HEK293 (cell line): ENCODE measurements around the gene IER2.
A peak's percentile ranks its signal among the peaks of the same experiment; 100 is the strongest.

Experiments used
- HOXC10 ChIP-seq: sonication (generic); formaldehyde crosslinking; IDR thresholded peaks from 2 replicates; pipeline ENCODE4 v1.8.1; 2023; ENCODE audit warnings: mild to moderate bottlenecking, missing genetic modification reagents
- HOXD13 ChIP-seq: sonication (generic); formaldehyde crosslinking; IDR thresholded peaks from 2 replicates; pipeline ENCODE4 v1.8.0; 2022; ENCODE audit warnings: missing genetic modification reagents, borderline replicate concordance
- OVOL3 ChIP-seq: fragments of 450-650 bp; formaldehyde crosslinking; IDR thresholded peaks from 2 replicates; pipeline ENCODE4 v1.5.1; 2016; ENCODE audit warnings: missing biosample characterization, missing genetic modification characterization
- SP3 ChIP-seq: fragments of 450-650 bp; formaldehyde crosslinking; IDR thresholded peaks from 2 replicates; pipeline ENCODE4 v1.5.1; 2016; ENCODE audit warnings: missing biosample characterization, missing genetic modification characterization
- TRIM28 ChIP-seq: IDR thresholded peaks from 2 replicates; pipeline ENCODE4 v1.6.1; 2011; ENCODE audit warnings: low read length, control low read depth, borderline replicate concordance
- ZEB2 ChIP-seq: fragments of 450-650 bp; formaldehyde crosslinking; IDR thresholded peaks from 2 replicates; pipeline ENCODE4 v1.5.1; 2016; ENCODE audit warnings: missing biosample characterization, missing genetic modification characterization
- ZFHX2 ChIP-seq: fragments of 450-650 bp; formaldehyde crosslinking; conservative IDR thresholded peaks from 2 replicates; pipeline ENCODE4 v1.5.1; 2016; ENCODE audit warnings: missing biosample characterization, missing genetic modification characterization
- ZIC2 ChIP-seq: fragments of 450-650 bp; formaldehyde crosslinking; IDR thresholded peaks from 2 replicates; pipeline ENCODE4 v1.5.1; 2016; ENCODE audit warnings: missing biosample characterization, missing genetic modification characterization
- ZNF112 ChIP-seq: fragments of 450-650 bp; formaldehyde crosslinking; IDR thresholded peaks from 2 replicates; pipeline ENCODE4 v1.5.0; 2017; ENCODE audit warnings: missing biosample characterization, missing genetic modification characterization
- ZNF114 ChIP-seq: fragments of 450-650 bp; formaldehyde crosslinking; IDR thresholded peaks from 2 replicates; pipeline ENCODE4 v1.5.0; 2017; ENCODE audit warnings: missing biosample characterization, missing genetic modification characterization
- ZNF174 ChIP-seq: fragments of 450-650 bp; formaldehyde crosslinking; IDR thresholded peaks from 2 replicates; pipeline ENCODE4 v1.5.0; 2017; ENCODE audit warnings: missing biosample characterization, mild to moderate bottlenecking, missing genetic modification characterization
- ZNF175 ChIP-seq: fragments of 450-650 bp; formaldehyde crosslinking; IDR thresholded peaks from 2 replicates; pipeline ENCODE4 v1.5.1; 2016; ENCODE audit warnings: missing biosample characterization, missing genetic modification characterization
- ZNF2 ChIP-seq: fragments of 450-650 bp; formaldehyde crosslinking; IDR thresholded peaks from 2 replicates; pipeline ENCODE4 v1.5.1; 2016; ENCODE audit warnings: missing biosample characterization, missing genetic modification characterization
- ZNF24 ChIP-seq: fragments of 450-650 bp; formaldehyde crosslinking; IDR thresholded peaks from 2 replicates; pipeline ENCODE4 v1.5.1; 2016; ENCODE audit warnings: missing biosample characterization, missing genetic modification characterization
- ZNF274 ChIP-seq, 2 experiments: fragments of 200-500 bp in 1 of 2; fragments of 450-650 bp in 1 of 2; sonication (Bioruptor generic) in 1 of 2; formaldehyde crosslinking in 1 of 2; IDR thresholded peaks; 2 replicates each; pipeline versions ENCODE4 v1.5.1 to v1.6.1; 2014 to 2016; ENCODE audit warnings: borderline replicate concordance in 1 of 2, inconsistent platforms in 1 of 2, low read length in 1 of 2, missing biosample characterization in 1 of 2, missing genetic modification characterization in 1 of 2
- ZNF404 ChIP-seq: fragments of 450-650 bp; formaldehyde crosslinking; IDR thresholded peaks from 2 replicates; pipeline ENCODE4 v1.5.1; 2017; ENCODE audit warnings: missing biosample characterization, missing genetic modification characterization
- ZNF549 ChIP-seq: fragments of 450-650 bp; IDR thresholded peaks from 2 replicates; pipeline ENCODE4 v1.5.1; 2018; ENCODE audit warnings: missing biosample characterization, missing genetic modification characterization, mild to moderate bottlenecking, inconsistent platforms, moderate library complexity
- ZNF560 ChIP-seq: fragments of 450-650 bp; formaldehyde crosslinking; IDR thresholded peaks from 2 replicates; pipeline ENCODE4 v1.5.1; 2017; ENCODE audit warnings: missing biosample characterization, missing genetic modification characterization, borderline replicate concordance
- ZNF621 ChIP-seq: fragments of 450-650 bp; formaldehyde crosslinking; IDR thresholded peaks from 2 replicates; pipeline ENCODE4 v1.5.1; 2017; ENCODE audit warnings: missing biosample characterization, missing genetic modification characterization
- ZNF664 ChIP-seq: fragments of 450-650 bp; formaldehyde crosslinking; IDR thresholded peaks from 2 replicates; pipeline ENCODE4 v1.5.1; 2016; ENCODE audit warnings: missing biosample characterization, missing genetic modification characterization
- ZNF707 ChIP-seq: fragments of 450-650 bp; formaldehyde crosslinking; IDR thresholded peaks from 2 replicates; pipeline ENCODE4 v1.5.1; 2016; ENCODE audit warnings: missing biosample characterization, missing genetic modification characterization
- ZNF792 ChIP-seq: fragments of 450-650 bp; formaldehyde crosslinking; IDR thresholded peaks from 2 replicates; pipeline ENCODE4 v1.5.1; 2016; ENCODE audit warnings: missing biosample characterization, missing genetic modification characterization
- TF ChIP-seq, protein P1 (sequence below): fragments of 450-650 bp; formaldehyde crosslinking; IDR thresholded peaks from 2 replicates; pipeline ENCODE4 v1.5.1; 2016; ENCODE audit warnings: missing biosample characterization, missing genetic modification characterization
- TF ChIP-seq, protein P2 (sequence below): fragments of 450-650 bp; formaldehyde crosslinking; conservative IDR thresholded peaks from 2 replicates; pipeline ENCODE4 v1.5.1; 2016; ENCODE audit warnings: low read depth, missing biosample characterization, missing genetic modification characterization
- TF ChIP-seq, protein P3 (sequence below): fragments of 450-650 bp; formaldehyde crosslinking; conservative IDR thresholded peaks from 2 replicates; pipeline ENCODE4 v1.5.1; 2016; ENCODE audit warnings: low read depth, missing biosample characterization, missing genetic modification characterization
- TF ChIP-seq, protein P4 (sequence below): fragments of 450-650 bp; formaldehyde crosslinking; IDR thresholded peaks from 2 replicates; pipeline ENCODE4 v1.5.1; 2017; ENCODE audit warnings: missing biosample characterization, missing genetic modification characterization
- TF ChIP-seq, protein P5 (sequence below): fragments of 450-650 bp; formaldehyde crosslinking; IDR thresholded peaks from 2 replicates; pipeline ENCODE4 v1.5.1; 2016; ENCODE audit warnings: missing biosample characterization, missing genetic modification characterization

Gene IER2

DNA sequence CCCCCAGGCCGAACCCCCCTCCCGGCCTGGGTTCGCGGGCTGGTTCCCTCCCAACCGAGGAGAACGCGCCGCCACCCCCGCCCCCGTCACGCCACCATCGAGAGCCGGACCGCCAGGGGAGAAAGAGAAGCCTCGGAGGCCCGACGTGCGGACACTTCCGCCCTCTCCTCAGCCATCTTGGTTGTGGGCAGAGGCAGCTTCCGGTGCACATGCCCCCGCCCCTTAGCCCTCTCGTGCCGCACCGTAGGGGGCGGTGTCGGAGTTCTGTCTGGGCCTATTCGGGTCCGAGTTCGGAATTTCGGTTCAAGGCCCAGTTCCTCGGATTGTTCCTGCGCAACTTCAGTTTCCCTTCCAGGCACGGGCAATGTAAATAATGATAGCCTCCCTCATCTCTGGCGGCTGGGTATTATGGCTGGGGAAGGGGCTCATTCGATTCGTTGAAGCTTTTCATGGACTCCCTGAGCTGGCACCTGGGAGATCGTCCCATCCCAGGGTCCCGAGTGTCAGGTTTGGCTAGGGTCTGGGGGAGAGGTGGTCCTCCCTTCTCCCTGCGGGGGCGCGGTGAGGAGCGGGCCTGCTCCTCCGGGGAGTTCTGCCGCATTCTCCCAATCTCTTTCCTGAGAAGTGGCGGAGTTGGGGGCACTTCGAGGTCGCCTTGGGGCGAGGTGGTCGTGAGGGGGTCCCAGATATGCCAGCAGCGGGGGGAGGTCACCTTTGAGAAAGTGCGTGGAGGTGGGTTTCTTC is at the start of gene IER2, which contains the start of gene STX10 (continued):
- TF ChIP-seq ZNF621 (tag by site-specific recombination): no peak
- TF ChIP-seq ZNF664 (tag by site-specific recombination): no peak
- no peak for TF ChIP-seq ZNF112 (tag by site-specific recombination)
- TF ChIP-seq ZNF274 (IDR thresholded peaks at IDR 0.05; ENCODE audit: low read length): no peak
- TF ChIP-seq ZNF274 (tag by site-specific recombination; IDR thresholded peaks at IDR 0.05; ENCODE audit: borderline replicate concordance): no peak
- no peak for TF ChIP-seq ZNF404 (tag by site-specific recombination)
- TF ChIP-seq, protein P1, sequence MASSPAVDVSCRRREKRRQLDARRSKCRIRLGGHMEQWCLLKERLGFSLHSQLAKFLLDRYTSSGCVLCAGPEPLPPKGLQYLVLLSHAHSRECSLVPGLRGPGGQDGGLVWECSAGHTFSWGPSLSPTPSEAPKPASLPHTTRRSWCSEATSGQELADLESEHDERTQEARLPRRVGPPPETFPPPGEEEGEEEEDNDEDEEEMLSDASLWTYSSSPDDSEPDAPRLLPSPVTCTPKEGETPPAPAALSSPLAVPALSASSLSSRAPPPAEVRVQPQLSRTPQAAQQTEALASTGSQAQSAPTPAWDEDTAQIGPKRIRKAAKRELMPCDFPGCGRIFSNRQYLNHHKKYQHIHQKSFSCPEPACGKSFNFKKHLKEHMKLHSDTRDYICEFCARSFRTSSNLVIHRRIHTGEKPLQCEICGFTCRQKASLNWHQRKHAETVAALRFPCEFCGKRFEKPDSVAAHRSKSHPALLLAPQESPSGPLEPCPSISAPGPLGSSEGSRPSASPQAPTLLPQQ (tag by site-specific recombination): 0 out of 2 replicates have a peak, but pooled peaks have one; percentile 13
- TF ChIP-seq, protein P2, sequence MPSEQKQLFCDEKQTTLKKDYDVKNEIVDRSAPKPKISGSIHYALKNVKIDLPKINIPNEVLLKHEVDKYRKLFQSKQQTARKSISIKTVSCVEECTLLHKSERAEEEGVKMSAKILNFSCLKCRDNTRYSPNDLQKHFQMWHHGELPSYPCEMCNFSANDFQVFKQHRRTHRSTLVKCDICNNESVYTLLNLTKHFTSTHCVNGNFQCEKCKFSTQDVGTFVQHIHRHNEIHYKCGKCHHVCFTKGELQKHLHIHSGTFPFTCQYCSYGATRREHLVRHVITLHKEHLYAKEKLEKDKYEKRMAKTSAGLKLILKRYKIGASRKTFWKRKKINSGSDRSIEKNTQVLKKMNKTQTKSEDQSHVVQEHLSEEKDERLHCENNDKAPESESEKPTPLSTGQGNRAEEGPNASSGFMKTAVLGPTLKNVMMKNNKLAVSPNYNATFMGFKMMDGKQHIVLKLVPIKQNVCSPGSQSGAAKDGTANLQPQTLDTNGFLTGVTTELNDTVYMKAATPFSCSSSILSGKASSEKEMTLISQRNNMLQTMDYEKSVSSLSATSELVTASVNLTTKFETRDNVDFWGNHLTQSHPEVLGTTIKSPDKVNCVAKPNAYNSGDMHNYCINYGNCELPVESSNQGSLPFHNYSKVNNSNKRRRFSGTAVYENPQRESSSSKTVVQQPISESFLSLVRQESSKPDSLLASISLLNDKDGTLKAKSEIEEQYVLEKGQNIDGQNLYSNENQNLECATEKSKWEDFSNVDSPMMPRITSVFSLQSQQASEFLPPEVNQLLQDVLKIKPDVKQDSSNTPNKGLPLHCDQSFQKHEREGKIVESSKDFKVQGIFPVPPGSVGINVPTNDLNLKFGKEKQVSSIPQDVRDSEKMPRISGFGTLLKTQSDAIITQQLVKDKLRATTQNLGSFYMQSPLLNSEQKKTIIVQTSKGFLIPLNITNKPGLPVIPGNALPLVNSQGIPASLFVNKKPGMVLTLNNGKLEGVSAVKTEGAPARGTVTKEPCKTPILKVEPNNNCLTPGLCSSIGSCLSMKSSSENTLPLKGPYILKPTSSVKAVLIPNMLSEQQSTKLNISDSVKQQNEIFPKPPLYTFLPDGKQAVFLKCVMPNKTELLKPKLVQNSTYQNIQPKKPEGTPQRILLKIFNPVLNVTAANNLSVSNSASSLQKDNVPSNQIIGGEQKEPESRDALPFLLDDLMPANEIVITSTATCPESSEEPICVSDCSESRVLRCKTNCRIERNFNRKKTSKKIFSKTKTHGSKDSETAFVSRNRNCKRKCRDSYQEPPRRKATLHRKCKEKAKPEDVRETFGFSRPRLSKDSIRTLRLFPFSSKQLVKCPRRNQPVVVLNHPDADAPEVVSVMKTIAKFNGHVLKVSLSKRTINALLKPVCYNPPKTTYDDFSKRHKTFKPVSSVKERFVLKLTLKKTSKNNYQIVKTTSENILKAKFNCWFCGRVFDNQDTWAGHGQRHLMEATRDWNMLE (tag by site-specific recombination): peak; percentile 85
- peak; percentile 69 for TF ChIP-seq ZNF24 (tag by site-specific recombination)
- peak; percentile 65 for TF ChIP-seq ZFHX2 (tag by site-specific recombination)
- TF ChIP-seq ZNF174 (tag by site-specific recombination): no peak
- TF ChIP-seq OVOL3 (tag by site-specific recombination): peak; percentile 29; the same call in 1 of the 2 replicates
- TF ChIP-seq ZNF549 (tag by site-specific recombination): no peak
- TF ChIP-seq ZNF175 (tag by site-specific recombination): no peak
- TF ChIP-seq, protein P3, sequence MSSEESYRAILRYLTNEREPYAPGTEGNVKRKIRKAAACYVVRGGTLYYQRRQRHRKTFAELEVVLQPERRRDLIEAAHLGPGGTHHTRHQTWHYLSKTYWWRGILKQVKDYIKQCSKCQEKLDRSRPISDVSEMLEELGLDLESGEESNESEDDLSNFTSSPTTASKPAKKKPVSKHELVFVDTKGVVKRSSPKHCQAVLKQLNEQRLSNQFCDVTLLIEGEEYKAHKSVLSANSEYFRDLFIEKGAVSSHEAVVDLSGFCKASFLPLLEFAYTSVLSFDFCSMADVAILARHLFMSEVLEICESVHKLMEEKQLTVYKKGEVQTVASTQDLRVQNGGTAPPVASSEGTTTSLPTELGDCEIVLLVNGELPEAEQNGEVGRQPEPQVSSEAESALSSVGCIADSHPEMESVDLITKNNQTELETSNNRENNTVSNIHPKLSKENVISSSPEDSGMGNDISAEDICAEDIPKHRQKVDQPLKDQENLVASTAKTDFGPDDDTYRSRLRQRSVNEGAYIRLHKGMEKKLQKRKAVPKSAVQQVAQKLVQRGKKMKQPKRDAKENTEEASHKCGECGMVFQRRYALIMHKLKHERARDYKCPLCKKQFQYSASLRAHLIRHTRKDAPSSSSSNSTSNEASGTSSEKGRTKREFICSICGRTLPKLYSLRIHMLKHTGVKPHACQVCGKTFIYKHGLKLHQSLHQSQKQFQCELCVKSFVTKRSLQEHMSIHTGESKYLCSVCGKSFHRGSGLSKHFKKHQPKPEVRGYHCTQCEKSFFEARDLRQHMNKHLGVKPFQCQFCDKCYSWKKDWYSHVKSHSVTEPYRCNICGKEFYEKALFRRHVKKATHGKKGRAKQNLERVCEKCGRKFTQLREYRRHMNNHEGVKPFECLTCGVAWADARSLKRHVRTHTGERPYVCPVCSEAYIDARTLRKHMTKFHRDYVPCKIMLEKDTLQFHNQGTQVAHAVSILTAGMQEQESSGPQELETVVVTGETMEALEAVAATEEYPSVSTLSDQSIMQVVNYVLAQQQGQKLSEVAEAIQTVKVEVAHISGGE (tag by site-specific recombination): peak; percentile 97
- TF ChIP-seq, protein P4, sequence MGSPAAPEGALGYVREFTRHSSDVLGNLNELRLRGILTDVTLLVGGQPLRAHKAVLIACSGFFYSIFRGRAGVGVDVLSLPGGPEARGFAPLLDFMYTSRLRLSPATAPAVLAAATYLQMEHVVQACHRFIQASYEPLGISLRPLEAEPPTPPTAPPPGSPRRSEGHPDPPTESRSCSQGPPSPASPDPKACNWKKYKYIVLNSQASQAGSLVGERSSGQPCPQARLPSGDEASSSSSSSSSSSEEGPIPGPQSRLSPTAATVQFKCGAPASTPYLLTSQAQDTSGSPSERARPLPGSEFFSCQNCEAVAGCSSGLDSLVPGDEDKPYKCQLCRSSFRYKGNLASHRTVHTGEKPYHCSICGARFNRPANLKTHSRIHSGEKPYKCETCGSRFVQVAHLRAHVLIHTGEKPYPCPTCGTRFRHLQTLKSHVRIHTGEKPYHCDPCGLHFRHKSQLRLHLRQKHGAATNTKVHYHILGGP (tag by site-specific recombination): no peak
- TF ChIP-seq TRIM28: no peak
- peak; percentile 67 for TF ChIP-seq ZIC2 (tag by site-specific recombination)
- TF ChIP-seq, protein P5, sequence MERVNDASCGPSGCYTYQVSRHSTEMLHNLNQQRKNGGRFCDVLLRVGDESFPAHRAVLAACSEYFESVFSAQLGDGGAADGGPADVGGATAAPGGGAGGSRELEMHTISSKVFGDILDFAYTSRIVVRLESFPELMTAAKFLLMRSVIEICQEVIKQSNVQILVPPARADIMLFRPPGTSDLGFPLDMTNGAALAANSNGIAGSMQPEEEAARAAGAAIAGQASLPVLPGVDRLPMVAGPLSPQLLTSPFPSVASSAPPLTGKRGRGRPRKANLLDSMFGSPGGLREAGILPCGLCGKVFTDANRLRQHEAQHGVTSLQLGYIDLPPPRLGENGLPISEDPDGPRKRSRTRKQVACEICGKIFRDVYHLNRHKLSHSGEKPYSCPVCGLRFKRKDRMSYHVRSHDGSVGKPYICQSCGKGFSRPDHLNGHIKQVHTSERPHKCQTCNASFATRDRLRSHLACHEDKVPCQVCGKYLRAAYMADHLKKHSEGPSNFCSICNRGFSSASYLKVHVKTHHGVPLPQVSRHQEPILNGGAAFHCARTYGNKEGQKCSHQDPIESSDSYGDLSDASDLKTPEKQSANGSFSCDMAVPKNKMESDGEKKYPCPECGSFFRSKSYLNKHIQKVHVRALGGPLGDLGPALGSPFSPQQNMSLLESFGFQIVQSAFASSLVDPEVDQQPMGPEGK (tag by site-specific recombination): peak; percentile 61
- no peak for TF ChIP-seq ZNF560 (tag by site-specific recombination)
- 0 out of 2 replicates have a peak, but pooled peaks have one; percentile 5 for TF ChIP-seq ZNF2 (tag by site-specific recombination)
- TF ChIP-seq ZEB2: peak; percentile 95
- no peak for TF ChIP-seq ZNF114 (tag by site-specific recombination)
- TF ChIP-seq HOXD13 (CRISPR knock-in tag): no peak
- no peak for TF ChIP-seq ZNF707 (tag by site-specific recombination)
- no peak for TF ChIP-seq ZNF792 (tag by site-specific recombination)
- TF ChIP-seq SP3 (tag by site-specific recombination): peak; percentile 97
- TF ChIP-seq HOXC10 (CRISPR knock-in tag): no peak
